SK-N-DZ (cell line): ENCODE measurements around the gene SENP1.

Experiments
- DNase-seq: peaks from one replicate; pipeline ENCODE4 v3.0.0-alpha.2; 2015; ENCODE audit warnings: low spot score

Gene SENP1

DNA sequence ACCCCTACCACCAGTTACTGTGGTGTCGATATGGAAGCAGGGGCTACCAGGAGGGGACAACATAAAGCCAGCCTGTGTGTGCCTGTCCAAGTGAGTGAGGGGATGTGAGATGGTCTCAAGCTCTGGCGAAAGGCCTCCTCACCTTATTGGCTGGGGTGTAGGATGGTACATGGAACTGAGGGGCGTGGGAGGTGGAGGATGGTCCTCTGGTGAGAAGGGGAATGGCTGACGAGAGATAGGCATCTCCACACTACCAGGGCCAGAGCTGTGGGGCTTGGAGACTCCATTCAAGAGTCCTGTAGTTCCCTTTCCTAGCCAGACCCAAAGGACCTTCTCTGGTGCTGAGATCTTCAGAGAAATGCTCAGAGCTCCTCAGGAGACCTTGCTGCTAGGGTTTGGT lies 69.1 kb downstream of the SENP1 start:
- DNase-seq = no peak

DNA sequence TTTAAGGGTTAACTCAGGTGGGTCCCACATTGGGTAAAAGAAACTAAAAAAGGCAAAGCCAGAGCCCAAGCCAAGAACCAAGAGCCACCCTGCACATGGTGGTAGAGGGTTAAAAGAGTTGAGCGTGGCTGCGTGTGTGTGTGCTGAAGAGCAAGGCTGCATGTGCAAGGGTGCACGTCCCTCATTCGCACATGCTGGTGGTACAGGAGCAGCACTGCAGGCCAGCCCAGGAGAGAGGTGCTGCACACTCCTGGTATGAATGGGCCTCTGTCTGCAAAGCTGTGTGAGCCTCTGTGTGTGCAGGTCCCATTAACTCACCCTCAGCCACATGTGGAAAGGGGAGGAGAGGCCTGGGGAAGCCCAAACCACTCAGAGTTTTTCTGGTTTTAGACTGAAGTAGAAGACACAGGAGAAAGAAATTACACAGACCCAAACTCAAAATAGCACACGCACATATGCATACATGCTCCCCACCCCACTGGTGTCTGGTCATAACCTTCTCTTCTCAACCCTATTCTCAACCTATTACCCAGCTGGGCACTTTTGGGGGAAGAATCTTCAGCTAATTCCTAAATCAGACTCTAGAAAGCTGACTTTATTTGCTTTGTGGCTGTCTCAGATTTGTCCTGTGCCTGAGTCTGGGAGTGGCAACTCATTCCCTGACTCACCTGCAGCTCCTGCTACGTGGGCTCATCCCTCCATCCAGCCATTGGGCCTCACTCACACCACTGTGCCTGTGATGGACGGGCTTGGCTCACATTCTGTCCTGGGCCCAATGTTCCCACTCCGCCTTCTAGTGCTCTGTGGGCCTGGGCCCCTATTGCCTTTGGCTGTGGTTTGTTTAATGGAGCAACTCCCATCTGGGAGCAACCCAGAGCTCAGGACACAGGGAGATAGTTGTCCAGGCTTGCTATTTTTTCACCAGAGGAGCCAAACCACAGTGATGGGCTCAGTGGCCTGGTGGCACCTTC lies 70.8 kb downstream of the SENP1 start:
- no peak for DNase-seq

DNA sequence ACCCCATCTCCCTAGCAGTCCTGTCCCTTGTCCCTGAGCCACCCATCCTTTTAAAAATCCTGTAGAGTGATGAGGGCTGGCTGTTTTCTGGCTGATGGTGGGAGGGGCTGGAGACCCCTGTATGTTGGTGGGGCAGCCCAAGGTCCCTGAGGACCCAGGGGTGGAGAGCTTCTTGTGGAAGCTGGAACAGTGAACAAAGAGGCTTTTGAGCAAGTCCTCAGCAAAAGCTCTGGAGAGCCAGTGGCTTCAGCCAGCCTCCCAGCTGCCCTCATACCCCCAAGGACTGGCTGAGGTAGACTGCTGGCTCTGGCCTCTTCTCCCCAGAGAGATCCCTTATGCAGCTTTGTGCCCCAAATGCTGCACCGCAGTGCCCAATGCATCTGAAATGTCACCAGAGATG lies 72.4 kb downstream of the SENP1 start:
- DNase-seq = no peak

DNA sequence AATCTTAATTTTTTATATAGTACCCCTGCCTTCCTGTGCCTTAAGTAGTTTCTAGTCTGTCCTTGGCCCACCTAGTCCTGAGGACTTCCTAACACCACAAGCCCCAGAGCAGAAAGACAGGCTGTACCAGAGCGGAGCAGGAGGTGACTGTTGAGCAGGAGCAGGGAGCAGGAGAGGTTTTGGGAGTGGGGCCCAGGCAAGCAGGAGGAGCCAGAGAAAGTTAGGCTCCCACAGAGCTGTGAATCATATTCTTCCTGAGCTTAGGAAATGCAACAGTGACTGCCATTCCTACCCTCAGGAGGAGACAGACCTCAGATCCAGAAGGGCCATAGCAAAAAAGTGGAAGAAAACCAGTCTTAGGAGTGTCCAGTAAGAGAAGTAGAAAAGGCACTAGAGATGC lies 73.3 kb downstream of the SENP1 start:
- DNase-seq = no peak

DNA sequence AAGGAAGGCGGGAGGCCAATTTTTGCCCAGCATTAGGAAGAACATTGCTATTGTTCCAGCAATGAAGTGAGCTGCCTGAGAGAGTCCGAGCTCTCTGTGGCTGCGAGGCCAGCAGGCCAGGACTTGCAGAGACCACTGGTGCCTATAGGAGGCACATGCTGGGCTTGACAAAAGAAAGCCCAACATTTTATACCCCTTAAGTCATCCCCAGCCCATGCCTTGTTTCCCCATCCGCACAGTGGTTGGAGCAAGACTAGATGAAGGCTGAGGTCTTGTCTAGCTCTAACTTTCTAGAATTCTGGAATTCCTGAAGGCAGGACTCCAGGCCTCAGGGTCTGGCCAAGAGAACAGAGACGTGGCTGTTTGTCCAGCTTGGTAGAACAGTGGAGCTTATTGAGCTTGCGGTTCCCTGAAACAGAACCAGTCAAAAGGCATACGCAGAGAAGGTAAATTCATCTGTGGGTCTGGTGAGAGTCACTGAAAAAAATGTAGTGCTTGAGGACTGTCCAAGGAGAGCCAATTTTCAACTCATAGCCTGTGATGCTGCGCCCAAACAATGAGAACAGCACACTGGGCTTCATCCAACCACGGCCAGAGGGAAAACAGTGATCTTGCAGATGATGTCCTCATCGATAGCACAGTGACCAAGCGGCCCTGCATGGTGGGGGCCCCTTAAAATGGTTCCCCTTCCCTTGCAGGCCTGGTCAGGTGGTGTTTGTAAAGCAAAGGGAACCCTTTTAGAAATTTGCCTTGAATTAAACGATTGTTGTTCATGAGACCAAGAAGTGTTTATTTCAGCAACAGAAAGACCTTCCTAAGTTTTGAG lies 74.5 kb downstream of the SENP1 start:
- DNase-seq = no peak

DNA sequence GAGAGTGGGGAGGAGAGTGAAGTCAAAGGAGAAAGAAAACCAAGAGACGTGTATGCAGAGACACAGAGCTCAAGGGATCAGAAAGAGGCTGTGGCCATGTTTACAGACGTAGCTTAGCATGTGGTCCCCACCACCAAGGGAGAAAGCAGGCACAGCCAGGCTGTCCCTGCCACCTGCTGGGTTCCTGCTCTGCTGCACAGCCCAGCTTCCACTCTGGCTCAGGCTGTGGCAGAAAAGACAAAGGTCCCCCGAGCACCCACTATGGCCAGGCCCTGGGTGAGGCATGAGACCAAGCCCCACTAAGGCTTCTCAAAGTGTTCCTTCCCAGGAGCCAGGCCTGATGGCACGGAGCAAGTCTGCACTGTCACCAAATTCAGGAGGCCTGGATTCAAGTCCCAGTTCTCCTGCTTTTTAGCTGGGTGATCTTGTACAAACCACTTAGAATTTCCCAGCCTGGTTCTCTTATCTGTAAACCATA lies 75.7 kb downstream of the SENP1 start:
- peak; percentile 24 for DNase-seq

DNA sequence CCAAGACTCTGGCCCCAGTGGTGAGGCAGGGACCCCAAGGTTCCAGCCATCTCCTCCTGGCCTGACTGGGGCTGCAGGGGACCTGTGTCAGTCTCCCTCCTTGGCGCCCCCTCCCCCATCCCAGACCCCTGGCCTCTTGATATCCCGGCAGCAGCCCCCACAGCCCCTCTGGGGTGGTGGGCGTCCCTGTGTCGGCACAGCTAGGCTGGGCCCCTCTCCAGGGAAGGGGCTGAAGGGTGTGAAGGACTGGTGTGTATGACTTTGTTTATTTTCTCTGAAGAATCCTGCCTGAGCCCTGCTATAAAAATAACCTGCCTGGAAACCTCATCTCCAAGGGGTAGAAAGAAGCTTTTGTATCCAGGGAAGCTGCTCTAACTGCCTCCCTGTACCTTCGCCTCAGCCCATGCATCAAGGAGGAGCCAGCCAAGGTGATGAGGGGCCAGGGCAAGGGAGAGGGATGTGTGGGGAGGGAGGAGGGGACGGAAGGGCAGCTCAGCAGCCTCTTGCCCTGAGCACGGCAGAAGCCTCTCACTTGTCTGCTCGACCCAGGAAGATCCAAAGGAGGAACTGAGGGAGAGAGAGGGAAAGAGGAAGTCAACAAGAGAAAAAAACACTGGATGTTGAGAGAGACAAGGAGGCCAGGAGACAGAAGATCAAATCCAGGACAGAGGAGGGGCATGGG lies 76.2 kb downstream of the SENP1 start:
- no peak for DNase-seq

DNA sequence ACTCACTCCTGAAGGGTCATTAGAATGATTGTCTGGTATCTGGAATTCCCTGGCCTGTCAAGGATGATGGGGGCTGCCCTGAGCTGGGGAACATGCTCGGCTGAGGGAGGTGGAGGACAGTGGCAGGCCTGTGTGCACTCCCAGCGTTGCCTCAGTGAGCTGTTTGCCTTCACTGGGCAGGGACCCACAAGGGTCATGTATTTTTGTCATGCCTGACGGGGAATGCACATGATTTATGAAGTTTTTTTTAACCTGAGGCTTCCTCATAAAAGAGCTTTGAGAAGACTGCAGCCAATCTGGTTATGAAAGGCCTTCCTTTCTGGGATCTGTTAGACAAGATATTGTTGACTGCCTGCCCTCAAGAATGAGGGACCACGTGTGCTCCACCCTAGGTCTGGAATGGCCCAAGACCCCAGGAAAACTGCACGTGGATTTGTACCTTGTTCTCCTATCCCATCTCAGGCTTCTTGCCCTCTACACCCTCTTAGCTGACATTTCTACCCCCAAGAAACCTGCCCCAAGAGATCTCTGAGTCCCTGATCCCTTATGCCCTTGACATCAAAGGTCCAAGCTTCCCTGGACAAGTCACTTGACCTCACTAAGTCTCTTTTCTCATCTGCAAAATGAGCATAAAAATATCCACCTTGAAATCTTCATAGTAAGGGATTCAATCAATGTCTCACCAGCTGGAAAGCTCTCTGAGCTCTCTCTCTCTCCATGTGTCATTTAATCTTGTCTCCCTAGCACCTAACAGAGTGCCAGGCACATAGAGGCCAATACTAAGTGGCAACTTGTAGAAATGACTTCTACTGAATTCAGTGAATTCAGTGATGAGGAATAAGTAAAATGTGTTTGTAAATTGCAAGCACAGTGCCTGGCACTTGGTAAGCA lies 77.1 kb downstream of the SENP1 start:
- DNase-seq = no peak

DNA sequence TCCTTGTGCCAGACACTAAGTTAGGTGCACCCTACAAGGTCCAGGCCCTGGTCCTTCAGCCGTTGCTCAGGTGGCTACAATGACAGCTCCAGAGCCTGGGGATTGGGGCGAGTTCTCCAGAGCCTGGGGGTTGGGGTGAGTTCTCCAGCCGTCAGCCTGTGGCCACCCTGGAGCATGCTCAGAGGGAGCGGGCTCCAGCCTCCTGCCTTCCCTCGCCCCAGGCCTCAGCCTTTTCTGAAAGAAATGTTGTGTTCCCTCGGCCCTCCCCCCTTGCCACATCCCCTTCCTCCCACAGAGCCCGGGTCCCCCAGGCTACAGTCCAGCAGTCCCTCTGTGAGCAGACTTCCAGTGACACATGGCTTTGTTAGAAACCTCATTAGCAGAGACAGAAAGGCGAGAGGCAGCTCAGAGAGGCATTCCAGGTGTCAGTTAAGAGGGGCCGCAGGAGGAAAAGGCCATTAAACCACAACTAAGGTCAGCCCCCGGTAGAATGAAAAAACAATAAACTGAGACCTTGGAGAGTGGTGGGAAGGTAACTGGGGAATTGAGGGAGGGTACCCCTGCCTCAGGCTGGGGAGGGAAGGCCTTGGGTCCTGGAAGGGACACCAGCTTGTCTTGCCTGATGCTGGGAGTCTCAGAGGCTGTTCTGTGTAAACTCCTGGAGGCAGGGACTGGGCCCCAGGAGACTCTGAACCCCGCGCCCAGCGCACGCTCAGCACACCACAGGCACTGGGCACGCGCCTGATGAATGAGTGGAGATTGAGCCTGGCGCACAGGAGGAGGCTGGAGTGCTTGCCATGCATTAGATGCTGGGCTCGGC lies 78.5 kb downstream of the SENP1 start:
- DNase-seq = no peak

DNA sequence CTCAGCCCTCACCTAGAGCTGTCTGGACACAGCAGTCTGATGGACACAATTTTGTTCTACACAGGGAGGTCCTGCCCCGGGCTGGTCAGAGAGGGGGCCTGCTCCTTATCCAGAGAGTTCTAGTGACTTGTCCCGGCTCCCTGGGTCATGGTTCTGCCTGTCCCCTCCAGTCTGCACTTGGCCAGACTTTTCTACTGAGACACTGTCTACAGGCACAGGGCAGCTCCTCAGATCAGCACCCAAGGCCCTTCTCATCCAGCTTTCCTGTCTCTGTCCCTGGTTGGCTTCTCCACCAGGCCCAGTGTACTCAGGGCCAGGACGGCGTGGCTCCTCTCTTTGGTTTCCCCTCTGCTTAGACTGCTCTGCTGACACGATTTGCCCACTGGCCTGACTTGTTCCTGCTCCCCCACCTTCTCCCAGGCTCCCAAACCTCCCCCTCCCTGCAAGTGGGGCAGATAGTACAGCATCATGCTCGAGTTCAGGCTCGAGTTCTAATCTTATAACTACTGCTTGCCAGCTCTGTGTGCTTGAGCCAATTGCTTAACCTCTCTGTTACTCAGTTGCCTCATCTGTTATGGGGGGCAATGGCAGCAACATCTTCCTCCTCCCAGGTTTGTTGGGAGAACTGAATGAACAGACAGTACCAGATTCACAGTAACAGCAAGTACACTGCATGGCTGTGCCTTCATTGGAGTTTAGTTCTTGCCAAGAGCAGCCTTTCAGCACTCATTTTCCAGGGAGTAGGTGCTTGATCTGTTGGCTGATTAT lies 79.6 kb downstream of the SENP1 start:
- DNase-seq = no peak

DNA sequence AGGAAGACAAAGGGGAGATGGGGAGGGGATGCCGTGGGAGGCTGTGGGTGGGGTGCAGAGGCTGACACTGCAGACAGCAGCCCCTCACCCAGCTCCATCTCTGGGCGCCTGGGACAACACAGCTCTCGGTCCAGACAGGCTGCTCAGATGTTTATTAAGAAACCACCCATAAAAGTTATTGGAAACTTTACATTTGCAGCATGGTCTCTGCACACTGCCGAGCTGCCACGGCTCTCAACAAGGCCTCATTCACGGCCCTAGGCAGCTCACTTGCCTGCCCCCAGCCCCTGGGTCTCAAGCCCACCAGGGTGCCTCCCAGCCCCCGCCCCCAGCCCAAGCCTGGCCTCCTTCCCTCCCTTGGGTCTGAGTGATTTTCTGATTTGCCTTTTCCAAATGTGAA lies 80.6 kb downstream of the SENP1 start:
- no peak for DNase-seq

DNA sequence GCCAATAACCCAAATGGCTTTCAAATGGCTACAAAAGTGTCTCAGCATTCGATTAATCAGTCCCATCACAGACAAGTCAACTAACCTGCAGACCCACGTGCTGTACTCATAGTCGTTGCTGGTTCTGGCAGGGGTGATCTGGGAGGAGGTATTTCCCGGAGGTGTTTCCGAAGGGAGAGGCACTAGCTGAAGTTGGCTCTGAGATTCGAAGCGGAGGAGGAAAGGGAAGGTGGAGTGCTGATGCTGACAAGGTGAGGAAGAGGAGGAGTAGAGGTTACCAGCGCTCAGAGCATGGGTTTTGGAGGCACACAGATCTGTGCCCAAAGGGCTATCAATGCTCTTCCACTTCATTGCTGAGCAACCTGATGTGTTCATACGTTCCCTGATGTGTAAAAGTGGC lies 81.1 kb downstream of the SENP1 start:
- no peak for DNase-seq

DNA sequence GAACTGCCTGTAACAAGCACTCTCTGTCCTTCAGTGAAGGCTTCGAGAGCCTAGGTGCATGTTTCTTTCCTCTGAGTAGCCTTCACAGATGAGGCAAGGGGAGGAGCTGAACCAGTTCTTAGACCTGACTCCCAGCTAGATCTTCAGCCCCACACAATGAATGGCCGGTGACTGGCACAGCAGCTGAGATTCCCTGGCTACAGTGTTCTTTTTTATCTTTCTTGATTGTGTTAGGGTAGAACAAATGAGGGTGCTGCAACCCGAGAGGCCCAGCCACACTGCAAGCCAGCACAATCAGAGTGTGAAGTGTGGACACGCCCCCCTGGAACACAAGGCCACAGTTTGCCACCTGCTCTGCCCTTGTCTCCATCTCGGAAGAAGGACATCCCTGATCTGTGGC lies 82.5 kb downstream of the SENP1 start:
- peak; percentile 31 for DNase-seq

DNA sequence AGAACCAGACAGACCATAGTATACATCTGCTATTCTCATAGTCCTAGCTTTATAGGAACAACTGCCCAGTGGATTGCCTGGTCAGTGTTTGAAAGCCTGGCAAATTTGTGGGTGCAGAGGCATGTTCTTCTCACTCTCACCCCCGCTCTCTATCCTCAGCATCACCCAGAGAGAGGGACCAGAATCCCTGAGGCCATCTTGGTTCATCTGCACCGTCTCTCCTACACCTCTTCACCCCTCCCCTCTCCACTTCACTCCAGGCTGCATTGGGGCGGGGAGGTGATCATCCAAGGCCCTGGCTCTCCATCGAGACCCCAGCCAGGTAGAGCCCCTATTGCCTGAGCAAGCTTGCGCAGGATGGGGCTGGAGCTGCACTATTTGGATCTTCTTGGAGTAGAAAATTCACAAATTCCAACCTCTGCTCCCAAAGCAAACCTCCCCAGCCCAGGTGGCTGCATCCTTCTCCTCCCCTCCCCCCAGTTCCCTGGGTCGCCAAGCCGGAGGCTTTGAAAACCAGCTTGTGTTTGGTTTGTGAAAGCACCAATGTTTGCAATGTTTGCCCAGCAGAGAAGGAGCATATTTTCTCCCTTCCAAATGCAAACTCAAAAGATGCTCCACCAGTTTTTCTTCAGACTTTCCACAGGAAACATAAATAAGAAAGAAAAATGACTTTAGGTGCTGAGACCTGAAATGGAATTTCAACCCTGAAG lies 83.0 kb downstream of the SENP1 start:
- no peak for DNase-seq

DNA sequence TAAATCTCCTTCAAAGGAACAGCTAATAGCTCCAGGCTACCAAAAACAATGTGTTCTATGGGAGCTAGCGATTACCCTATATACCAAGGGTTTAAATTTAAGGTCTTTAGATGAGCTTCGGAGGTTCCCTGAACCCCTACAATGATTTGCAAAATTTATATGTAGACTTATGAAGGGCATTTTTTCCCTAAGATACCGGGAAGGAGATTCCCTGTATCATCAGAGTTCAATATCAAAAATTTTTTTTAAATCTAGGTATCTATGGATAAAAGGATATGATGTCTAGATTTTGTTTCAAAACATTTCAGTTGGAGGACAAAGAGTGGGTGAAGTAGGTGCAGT lies 83.7 kb downstream of the SENP1 start:
- DNase-seq = no peak

DNA sequence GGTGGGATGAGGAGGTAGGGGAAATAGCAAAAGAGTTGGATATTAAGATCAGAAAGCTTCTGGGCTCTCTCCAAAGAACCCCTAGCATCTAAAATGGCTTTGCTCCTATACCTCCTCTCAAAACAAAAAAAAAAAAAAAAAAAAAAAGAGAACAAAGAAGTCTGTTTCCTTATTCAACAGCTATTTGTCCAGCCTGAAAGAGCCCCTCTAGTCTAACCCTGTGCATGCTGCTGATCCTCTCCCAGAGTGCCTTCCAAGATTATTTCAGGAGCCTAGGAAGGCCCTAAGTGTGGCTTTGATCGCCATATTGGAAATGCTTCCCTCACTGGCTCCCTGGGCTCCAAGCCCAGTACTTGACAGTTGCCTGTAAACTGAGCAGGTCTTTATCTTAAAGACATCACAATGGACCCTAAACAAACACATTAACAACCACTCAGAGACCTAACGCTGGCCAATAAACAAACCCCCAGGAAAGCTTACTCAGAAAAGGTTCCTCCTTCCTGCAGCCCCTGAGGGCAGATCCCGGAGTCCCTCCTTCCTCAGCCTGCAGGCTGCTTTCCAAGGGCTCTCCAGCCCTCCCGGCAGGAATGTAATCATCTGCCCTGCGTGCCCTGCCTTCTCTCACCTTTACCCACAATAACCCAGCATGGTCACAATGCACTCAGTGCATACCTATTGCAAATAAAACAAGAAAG lies 84.2 kb downstream of the SENP1 start:
- no peak for DNase-seq

DNA sequence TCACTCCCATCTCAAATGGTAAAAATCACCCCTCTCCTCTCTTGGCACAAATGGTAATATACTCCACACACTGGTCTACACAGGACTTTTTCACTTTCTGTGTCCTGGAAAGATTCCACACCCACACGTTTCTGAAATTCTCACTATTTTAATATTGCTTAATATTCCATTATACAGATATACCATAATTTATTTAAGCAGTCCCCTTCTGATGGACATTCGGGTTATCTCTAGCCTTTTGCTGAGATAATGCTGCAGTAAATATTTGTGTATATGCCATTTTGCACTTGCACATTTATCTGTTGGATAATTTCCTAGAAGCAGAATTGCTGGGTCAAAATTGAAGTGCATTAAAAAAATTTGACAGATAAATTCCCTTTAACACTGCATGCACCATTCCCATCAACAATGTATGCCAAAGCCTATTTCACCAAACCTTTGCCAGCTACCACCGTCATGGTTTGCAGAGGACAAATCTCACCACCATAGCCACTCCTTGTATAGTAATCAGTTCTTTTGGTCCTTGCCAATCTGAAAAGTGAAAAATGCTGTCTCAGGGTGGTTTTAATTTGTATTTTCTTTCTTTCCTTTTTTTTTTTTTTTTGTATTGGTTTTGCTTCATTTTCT lies 86.1 kb downstream of the SENP1 start:
- DNase-seq = no peak

DNA sequence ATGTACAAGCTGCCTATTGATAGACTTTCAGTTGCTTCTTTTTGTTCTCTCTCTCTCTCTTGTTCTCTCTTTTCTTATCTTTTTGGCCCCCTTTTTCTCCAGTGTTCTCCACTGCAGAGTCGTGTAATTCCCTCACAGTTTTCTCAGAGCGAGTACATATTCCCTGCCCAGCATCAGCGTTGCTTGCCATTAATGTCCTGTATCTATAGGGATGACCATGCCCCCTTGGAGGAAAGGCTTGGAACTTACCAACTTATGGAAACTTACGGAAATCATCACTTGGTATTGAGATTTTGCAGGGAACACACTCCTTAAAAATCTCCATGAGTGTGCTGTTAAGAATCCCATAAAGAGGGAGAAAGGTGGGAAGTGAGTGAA lies 87.3 kb downstream of the SENP1 start:
- no peak for DNase-seq
